GM23338 (cell line): ENCODE results near the gene MPRIP. TPM values are rescaled to one million over a fixed set of nuclear protein-coding genes. Genes with fewer than 3 reads are reported as not detected.

Source experiments
- ATAC-seq: fragments of 200-7000 bp; cut with Tn5 transposase; 3 replicates; pipeline ENCODE4 v1.9.1; 2020
- DNase-seq: peaks from one replicate; pipeline ENCODE4 v3.0.0-alpha.2; 2015; ENCODE audit warnings: low spot score
- H2AFZ ChIP-seq: fragments of 200-600 bp; sonication (generic); 2 replicates; pipeline ENCODE4 v1.8.0; 2016; ENCODE audit warnings: antibody characterized with exemption, mild to moderate bottlenecking, moderate library complexity
- H3F3A ChIP-seq: fragments of 200-600 bp; sonication (generic); replicated peaks from 2 replicates; pipeline ENCODE4 v1.8.0; 2017; ENCODE audit warnings: antibody characterized with exemption, mixed run types, low read depth
- H3K27ac ChIP-seq: fragments of 200-600 bp; sonication (generic); 2 replicates; pipeline ENCODE4 v1.6.1; 2016; ENCODE audit warnings: low read depth
- H3K27me3 ChIP-seq: fragments of 200-600 bp; sonication (generic); 2 replicates; pipeline ENCODE4 v1.8.0; 2016; ENCODE audit warnings: mild to moderate bottlenecking, mixed run types, moderate library complexity; ENCODE audit not compliant: insufficient read depth
- H3K36me3 ChIP-seq: fragments of 200-600 bp; sonication (generic); 2 replicates; pipeline ENCODE4 v1.8.0; 2016; ENCODE audit warnings: mild to moderate bottlenecking; ENCODE audit not compliant: insufficient read depth
- H3K4me1 ChIP-seq: fragments of 200-600 bp; sonication (generic); 2 replicates; pipeline ENCODE4 v1.8.0; 2016; ENCODE audit warnings: mild to moderate bottlenecking, moderate library complexity; ENCODE audit not compliant: insufficient read depth
- H3K4me2 ChIP-seq: fragments of 200-600 bp; sonication (generic); 2 replicates; pipeline ENCODE4 v1.7.1; 2017; ENCODE audit warnings: mixed run types
- H3K4me3 ChIP-seq: fragments of 200-600 bp; sonication (generic); 2 replicates; pipeline ENCODE4 v1.6.1; 2016; ENCODE audit warnings: mixed run types
- H3K79me2 ChIP-seq: fragments of 200-600 bp; sonication (generic); replicated peaks from 2 replicates; pipeline ENCODE4 v1.8.0; 2017; ENCODE audit warnings: mild to moderate bottlenecking; ENCODE audit not compliant: insufficient read depth
- H3K9me2 ChIP-seq: fragments of 200-600 bp; sonication (generic); 2 replicates; pipeline ENCODE4 v1.8.0; 2017; ENCODE audit not compliant: insufficient read depth
- H4K20me1 ChIP-seq: fragments of 200-600 bp; sonication (generic); replicated peaks from 2 replicates; pipeline ENCODE4 v1.8.0; 2017; ENCODE audit warnings: mild to moderate bottlenecking; ENCODE audit not compliant: insufficient read depth
- H3K27ac Mint-ChIP-seq: 2 replicates; pipeline ENCODE4 v1.8.0; 2020; ENCODE audit warnings: inconsistent platforms, mild to moderate bottlenecking, moderate library complexity, mixed read lengths
- H3K27me3 Mint-ChIP-seq: 3 replicates; pipeline ENCODE4 v1.8.0; 2022; ENCODE audit warnings: low read depth, mild to moderate bottlenecking, moderate library complexity, mixed read lengths, inconsistent platforms; ENCODE audit not compliant: insufficient read depth, poor library complexity
- H3K36me3 Mint-ChIP-seq: 3 replicates; pipeline ENCODE4 v1.8.0; 2021; ENCODE audit warnings: low read depth, mild to moderate bottlenecking, inconsistent platforms, moderate library complexity, mixed read lengths
- H3K4me1 Mint-ChIP-seq: 3 replicates; pipeline ENCODE4 v1.8.0; 2020; ENCODE audit warnings: mild to moderate bottlenecking, inconsistent platforms, mixed read lengths
- H3K4me3 Mint-ChIP-seq: 3 replicates; pipeline ENCODE4 v1.8.0; 2021; ENCODE audit warnings: moderate library complexity, mild to moderate bottlenecking, inconsistent platforms, mixed read lengths
- H3K9me3 Mint-ChIP-seq: 3 replicates; pipeline ENCODE4 v1.8.0; 2020; ENCODE audit warnings: moderate library complexity, mild to moderate bottlenecking, inconsistent platforms, mixed read lengths
- CREB1 ChIP-seq: fragments of 250-450 bp; sonication (Bioruptor Pico); IDR thresholded peaks from 2 replicates; pipeline ENCODE4 v1.5.0; 2020; ENCODE audit warnings: low read depth, mild to moderate bottlenecking, moderate library complexity
- CTCF ChIP-seq, 2 experiments: fragments of 200-600 bp in 1 of 2; sonication (generic) in 1 of 2; conservative IDR thresholded peaks; 2 replicates each; pipeline versions ENCODE4 v1.5.1 to v1.6.1; 2016 to 2017; ENCODE audit warnings: antibody characterized with exemption in 2 of 2, low read depth in 2 of 2, mild to moderate bottlenecking in 2 of 2, moderate library complexity in 1 of 2
- ETS1 ChIP-seq: IDR thresholded peaks from 2 replicates; pipeline ENCODE4 v1.6.1; 2016; ENCODE audit warnings: antibody characterized with exemption
- EZH2 ChIP-seq: fragments of 200-600 bp; sonication (generic); IDR thresholded peaks from one replicate; pipeline ENCODE4 v1.8.0; 2017; ENCODE audit warnings: antibody characterized with exemption, mild to moderate bottlenecking, low read depth; ENCODE audit not compliant: unreplicated experiment
- EZH2phosphoT487 ChIP-seq: fragments of 200-600 bp; sonication (generic); IDR thresholded peaks from one replicate; pipeline ENCODE4 v1.8.1; 2018; ENCODE audit warnings: antibody characterized with exemption; ENCODE audit not compliant: unreplicated experiment
- JUNB ChIP-seq: IDR thresholded peaks from one replicate; pipeline ENCODE4 v1.6.1; 2016; ENCODE audit warnings: antibody characterized with exemption; ENCODE audit not compliant: unreplicated experiment
- NANOG ChIP-seq: IDR thresholded peaks from 2 replicates; pipeline ENCODE4 v1.6.1; 2016; ENCODE audit warnings: antibody characterized with exemption, borderline replicate concordance
- POLR2AphosphoS5 ChIP-seq: IDR thresholded peaks from 2 replicates; pipeline ENCODE4 v1.6.1; 2016; ENCODE audit warnings: antibody characterized with exemption, low read depth
- REST ChIP-seq: IDR thresholded peaks from one replicate; pipeline ENCODE4 v1.6.1; 2018; ENCODE audit warnings: antibody characterized with exemption; ENCODE audit not compliant: unreplicated experiment
- STAT1 ChIP-seq: IDR thresholded peaks from one replicate; pipeline ENCODE4 v1.6.1; 2016; ENCODE audit warnings: antibody characterized with exemption; ENCODE audit not compliant: unreplicated experiment
- ZNF114 ChIP-seq: fragments of 250-450 bp; sonication (Bioruptor Pico); IDR thresholded peaks from 2 replicates; pipeline ENCODE4 v1.5.0; 2020; ENCODE audit warnings: mild to moderate bottlenecking, moderate library complexity
- ZNF331 ChIP-seq: fragments of 250-450 bp; sonication (Bioruptor Pico); IDR thresholded peaks from 2 replicates; pipeline ENCODE4 v1.5.0; 2020; ENCODE audit warnings: low read depth, mild to moderate bottlenecking, moderate library complexity
- ZNF462 ChIP-seq: fragments of 250-450 bp; sonication (Bioruptor Pico); IDR thresholded peaks from 2 replicates; pipeline ENCODE4 v1.5.0; 2020; ENCODE audit warnings: mild to moderate bottlenecking, moderate library complexity
- polyA plus RNA-seq: library from polyadenylated mRNA; unstranded; fragments of >200 nt; fragmentation: Nextera tagmentation; extraction: Ambion mirVana; gene quantifications from 2 replicates; pipeline ENCODE4 v1.2.1, GENCODE V29; 2016
- total RNA-seq: library from RNA; depleted of rRNA; stranded (reverse); fragments of >200 nt; shearing (Covaris generic); gene quantifications from 2 replicates; pipeline ENCODE4 v1.2.3, GENCODE V29; 2014

Gene MPRIP
- total and polyA plus RNA-seq, 2 experiments from 2014 or later, result 39.3 to 113 TPM

GRCh38 chr17:17088086-17088485, 45.8 kb downstream of the MPRIP start:
- Histone ChIP-seq H4K20me1 (no peaks in the 10 kb centered on the region; the same call in 1 of the 2 replicates), H3K4me2 (no peak overlapping the region)

More at GRCh38 chr17:17088086-17088485, 45.8 kb downstream of the MPRIP start:
- no peaks in the 10 kb centered on the region for H3F3A ChIP-seq
- no peak overlapping the region for H2AFZ ChIP-seq
- H3K27ac ChIP-seq, result no peak overlapping the region
- 0 out of 2 replicates have a peak, but pooled peaks cover 10% of the 10 kb centered on the region for H3K4me1 ChIP-seq
- no peak for ATAC-seq
- TF ChIP-seq CREB1, result no peak
- no peak for TF ChIP-seq EZH2
- no peak for TF ChIP-seq ZNF114 (CRISPR knock-in tag)
- no peak for TF ChIP-seq EZH2phosphoT487
- TF ChIP-seq REST, result no peak
- no peak for TF ChIP-seq JUNB
- TF ChIP-seq NANOG, result no peak
- no peak for TF ChIP-seq POLR2AphosphoS5
- TF ChIP-seq ZNF331 (CRISPR knock-in tag), result no peak
- TF ChIP-seq ETS1, result no peak
- TF ChIP-seq CTCF (conservative IDR thresholded peaks at IDR 0.05; ENCODE audit: low read depth in 2 of 2), result no peak
- TF ChIP-seq STAT1, result no peak
- no peak for TF ChIP-seq ZNF462 (CRISPR knock-in tag)
- H3K4me1 Mint-ChIP-seq, result peaks cover 22% of the 10 kb centered on the region
- peaks cover 17% of the 10 kb centered on the region for H3K36me3 Mint-ChIP-seq
- no peak for DNase-seq
- H3K4me3 Mint-ChIP-seq, result no peak overlapping the region
- no peaks in the 10 kb centered on the region for H3K36me3 ChIP-seq
- peaks cover 8% of the 10 kb centered on the region for H3K27me3 Mint-ChIP-seq
- no peaks in the 10 kb centered on the region for H3K27me3 ChIP-seq
- no peak overlapping the region for H3K4me3 ChIP-seq
- H3K9me2 ChIP-seq, result no peaks in the 10 kb centered on the region
- no peak overlapping the region for H3K27ac Mint-ChIP-seq
- H3K79me2 ChIP-seq, result peaks cover 24% of the 10 kb centered on the region
- H3K9me3 Mint-ChIP-seq, result no peaks in the 10 kb centered on the region; the same call in 2 of the 3 replicates
